Kidney epithelial cell (primary cell): Measurements from ENCODE around the gene TECPR2. TPM values are rescaled to one million over a fixed set of nuclear protein-coding genes. Genes with fewer than 3 reads are reported as not detected.

Experiments used
- DNase-seq: peaks from one replicate; pipeline ENCODE4 v3.0.0-alpha.2; 2010; ENCODE audit warnings: low read depth
- H3K27me3 ChIP-seq: 2 replicates; pipeline ENCODE4 v1.6.0; 2011; ENCODE audit warnings: low read length; ENCODE audit not compliant: control insufficient read depth, insufficient read depth
- H3K36me3 ChIP-seq: 2 replicates; pipeline ENCODE4 v1.5.1; 2011; ENCODE audit warnings: low read length; ENCODE audit not compliant: control insufficient read depth, insufficient read depth
- H3K4me3 ChIP-seq: 2 replicates; pipeline ENCODE4 v1.5.1; 2011; ENCODE audit warnings: low read depth, mild to moderate bottlenecking, control low read depth, low read length
- CTCF ChIP-seq: IDR thresholded peaks from 2 replicates; pipeline ENCODE4 v1.5.1; 2011; ENCODE audit warnings: mild to moderate bottlenecking, moderate library complexity, low read length, control low read depth, inconsistent platforms; ENCODE audit not compliant: insufficient read depth, poor library complexity, severe bottlenecking
- total RNA-seq: library from RNA; depleted of rRNA; stranded (reverse); fragments of >200 nt; gene quantifications from 2 replicates; pipeline ENCODE4 v1.2.3, GENCODE V29; 2015

The TECPR2 gene
- total RNA-seq, 1 donor from 2014 or later: 16.6 TPM

GRCh38 chr14:102474934-102475333, 112.2 kb downstream of the TECPR2 start:
- Histone ChIP-seq H3K36me3 (no peaks in the 10 kb centered on the region), H3K27me3 (no peaks in the 10 kb centered on the region), H3K4me3 (no peak overlapping the region)
- no peak for DNase-seq
- TF ChIP-seq CTCF: no peak

- no peaks in the 10 kb centered on the region for H3K27me3 ChIP-seq
- H3K36me3 ChIP-seq: no peaks in the 10 kb centered on the region
- no peak overlapping the region for H3K4me3 ChIP-seq
- no peak for TF ChIP-seq CTCF
- DNase-seq: no peak
Measured at GRCh38 chr14:102479107-102479506, 116.4 kb downstream of the TECPR2 start.

GRCh38 chr14:102479777-102480176, 117.0 kb downstream of the TECPR2 start:
- no peak for TF ChIP-seq CTCF
- no peaks in the 10 kb centered on the region for H3K27me3 ChIP-seq
- no peak overlapping the region for H3K4me3 ChIP-seq
- no peak for DNase-seq
- no peaks in the 10 kb centered on the region for H3K36me3 ChIP-seq

GRCh38 chr14:102481371-102481770, 118.6 kb downstream of the TECPR2 start:
- no peak for TF ChIP-seq CTCF
- Histone ChIP-seq H3K27me3 (no peaks in the 10 kb centered on the region), H3K36me3 (no peaks in the 10 kb centered on the region), H3K4me3 (no peak overlapping the region)
- no peak for DNase-seq

GRCh38 chr14:102481791-102482238, 119.1 kb downstream of the TECPR2 start:
- Histone ChIP-seq H3K4me3 (no peak overlapping the region), H3K27me3 (no peaks in the 10 kb centered on the region), H3K36me3 (no peaks in the 10 kb centered on the region)
- TF ChIP-seq CTCF: no peak
- peak; percentile 35 for DNase-seq

GRCh38 chr14:102484316-102484715, 121.6 kb downstream of the TECPR2 start:
- H3K36me3 ChIP-seq: no peaks in the 10 kb centered on the region
- no peak for TF ChIP-seq CTCF
- DNase-seq: no peak
- no peaks in the 10 kb centered on the region for H3K27me3 ChIP-seq
- no peak overlapping the region for H3K4me3 ChIP-seq
